Subcutaneous abdominal adipose tissue (tissue), 5 donors: Measurements from ENCODE around the gene SLC35B2.

Source experiments
- H3K27ac ChIP-seq: one replicate; pipeline ENCODE4 v1.7.0; 2013; ENCODE audit warnings: low read depth, mild to moderate bottlenecking, inconsistent platforms, low read length, moderate library complexity
- H3K27me3 ChIP-seq, 5 donors: one replicate each; pipeline ENCODE4 v1.7.0; 2013; ENCODE audit warnings: low read length in 5 of 5, inconsistent platforms in 1 of 5; ENCODE audit not compliant: control insufficient read depth in 5 of 5, insufficient read depth in 4 of 5
- H3K36me3 ChIP-seq, 5 donors: one replicate each; pipeline ENCODE4 v1.7.0; 2013; ENCODE audit warnings: low read length in 5 of 5; ENCODE audit not compliant: control insufficient read depth in 5 of 5, insufficient read depth in 5 of 5
- H3K4me1 ChIP-seq, 5 donors: one replicate each; pipeline ENCODE4 v1.7.0; 2013; ENCODE audit warnings: low read length in 5 of 5, mild to moderate bottlenecking in 3 of 5, moderate library complexity in 1 of 5; ENCODE audit not compliant: control insufficient read depth in 5 of 5, insufficient read depth in 5 of 5
- H3K4me3 ChIP-seq, 5 donors: one replicate each; pipeline ENCODE4 v1.7.0; 2013; ENCODE audit warnings: low read length in 5 of 5, low read depth in 1 of 5
- H3K9ac ChIP-seq, 5 donors: one replicate each; pipeline ENCODE4 v1.7.0; 2013; ENCODE audit warnings: low read length in 5 of 5, mild to moderate bottlenecking in 4 of 5, moderate library complexity in 3 of 5
- H3K9me3 ChIP-seq, 5 donors: one replicate each; pipeline ENCODE4 v1.7.0; 2013; ENCODE audit warnings: low read length in 5 of 5; ENCODE audit not compliant: control insufficient read depth in 5 of 5
- donor health status: healthy.
- donor health status: healthy.
- donor health status: healthy.
- donor health status: healthy.
- donor health status: healthy.

Gene SLC35B2

GRCh38 chr6:44216677-44217331 is 40.5 kb downstream of the SLC35B2 start, which contains the start of gene MYMX:
TSS of gene MYMX (plus strand) at chr6:44216926. CDS start at chr6:44217472, 546 bp downstream.
- no peaks in the 10 kb centered on the region for H3K36me3 ChIP-seq
- H3K4me1 ChIP-seq = peaks cover 25 to 56% (median 55%) of the 10 kb centered on the region in 5 donors
- no peaks in the 10 kb centered on the region for H3K27me3 ChIP-seq
- no peaks in the 10 kb centered on the region for H3K9me3 ChIP-seq
- peak within 1 kb of the TSS; percentile 99 for H3K27ac ChIP-seq
- H3K9ac ChIP-seq = peak within 1 kb of the TSS; percentile 1 to 71 (median 59)
- H3K4me3 ChIP-seq = peak within 1 kb of the TSS; percentile 37 to 75 (median 67)

- H3K27ac ChIP-seq = no peak overlapping the region
- H3K4me3 ChIP-seq = no peak overlapping the region
- H3K9me3 ChIP-seq = no peaks in the 10 kb centered on the region
- no peaks in the 10 kb centered on the region for H3K27me3 ChIP-seq
- H3K4me1 ChIP-seq = peaks cover 17 to 46% (median 35%) of the 10 kb centered on the region in 5 donors
- no peak overlapping the region for H3K9ac ChIP-seq
- H3K36me3 ChIP-seq = no peaks in the 10 kb centered on the region
Observed at GRCh38 chr6:44214307-44214706, 43.0 kb downstream of the SLC35B2 start.

GRCh38 chr6:44211284-44211683 is 46.0 kb downstream of the SLC35B2 start:
- Histone ChIP-seq H3K36me3 (no peaks in the 10 kb centered on the region), H3K27ac (no peak overlapping the region), H3K4me3 (no peak overlapping the region), H3K9ac (no peak overlapping the region), H3K9me3 (no peaks in the 10 kb centered on the region), H3K4me1 (peaks cover 0 to 32% (median 12%) of the 10 kb centered on the region in 5 donors), H3K27me3 (no peaks in the 10 kb centered on the region)

GRCh38 chr6:44207966-44208365 is 49.4 kb downstream of the SLC35B2 start:
- no peaks in the 10 kb centered on the region for H3K36me3 ChIP-seq

More at GRCh38 chr6:44207966-44208365, 49.4 kb downstream of the SLC35B2 start:
- Histone ChIP-seq H3K27ac (peak overlapping the region; percentile 81), H3K4me1 (peaks cover 4 to 39% (median 17%) of the 10 kb centered on the region in 5 donors), H3K27me3 (no peaks in the 10 kb centered on the region), H3K9me3 (no peaks in the 10 kb centered on the region), H3K4me3 (no peak overlapping the region), H3K9ac (peak overlapping the region in 3 of 5 donors; percentile 22 to 60 (median 54))
